ENCODE data around the gene PLOD2. TPM values are rescaled to one million over a fixed set of nuclear protein-coding genes. Genes with fewer than 3 reads are reported as not detected.
"Not testable (repeated sequence)": the region's sequence is repeated elsewhere in the genome, so short reads cannot be mapped to it uniquely, and the experiment has no call there.

Gene PLOD2
- total RNA-seq, 3 donors from 2014 or later (not counting 1 experiment from before 2014, with no cell fraction given) = 0.28 to 0.38 TPM; not detected in 1

- peaks cover 12 to 16% of the 10 kb centered on the region in 2 donors for H3K9me3 Mint-ChIP-seq
- DNase-seq (no peak), ATAC-seq (no peak)
- peaks cover 7% of the 10 kb centered on the region for H3K9me3 ChIP-seq (ENCODE audit: control insufficient read depth, insufficient read depth, low read length)
- H3K4me1 Mint-ChIP-seq = no peaks in the 10 kb centered on the region
- H3K27ac ChIP-seq (ENCODE audit: low read length) = no peak overlapping the region
- no peaks in the 10 kb centered on the region for H3K27me3 ChIP-seq (ENCODE audit: control insufficient read depth, insufficient read depth, low read length)
- intact Hi-C loops (cut with micrococcal nuclease) = no loop called here
- H3K4me3 Mint-ChIP-seq = no peak overlapping the region
- peaks cover 11% of the 10 kb centered on the region for H3K36me3 Mint-ChIP-seq
- no peak for TF ChIP-seq CTCF (IDR thresholded peaks at IDR 0.05)
- no peak overlapping the region for H3K27ac Mint-ChIP-seq
- 89% methylated on average over 1 of the region's 1 CpG for WGBS (ENCODE audit: insufficient coverage)
- H3K36me3 ChIP-seq (ENCODE audit: control insufficient read depth, insufficient read depth, low read length) = no peaks in the 10 kb centered on the region
- no peak overlapping the region for H3K4me3 ChIP-seq (ENCODE audit: low read length)
- H3K27me3 Mint-ChIP-seq (ENCODE audit: low read depth in 2 of 2) = no peaks in the 10 kb centered on the region
- no peaks in the 10 kb centered on the region for H3K4me1 ChIP-seq (ENCODE audit: control insufficient read depth, insufficient read depth, low read length)
Observed at GRCh38 chr3:146115619-146116018, 45.4 kb downstream of the PLOD2 start.

DNA sequence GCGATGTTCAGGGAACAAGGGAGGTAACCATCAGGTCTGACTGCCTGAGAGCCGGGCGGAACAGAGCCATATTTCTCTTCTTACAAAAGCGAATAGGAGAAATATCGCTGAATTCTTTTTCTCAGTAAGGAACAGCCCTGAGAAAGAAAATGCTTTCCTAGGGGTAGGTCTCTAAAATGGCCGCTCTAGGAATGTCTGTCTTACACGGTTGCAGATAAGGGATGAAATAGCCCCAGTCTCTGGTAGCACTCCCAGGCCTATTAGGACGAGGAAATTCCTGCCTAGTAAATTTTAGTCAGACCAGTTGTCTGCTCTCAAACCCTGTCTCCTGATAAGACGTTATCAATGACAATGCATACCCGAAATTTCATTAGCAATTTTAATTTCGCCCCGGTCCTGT, 47.2 kb downstream of the PLOD2 start:
- intact Hi-C loops (cut with micrococcal nuclease); ATAC-seq: not testable (repeated sequence)

GRCh38 chr3:146111337-146111736, 49.6 kb downstream of the PLOD2 start:
- peaks cover 14 to 23% of the 10 kb centered on the region in 2 donors for H3K9me3 Mint-ChIP-seq
- intact Hi-C loops (cut with micrococcal nuclease) = no loop called here

More for the DNA sequence above, 47.2 kb downstream of the PLOD2 start:
- H3K27ac ChIP-seq (ENCODE audit: low read length); H3K9me3 ChIP-seq (ENCODE audit: control insufficient read depth, insufficient read depth, low read length); H3K27me3 Mint-ChIP-seq (ENCODE audit: low read depth in 2 of 2); H3K36me3 ChIP-seq (ENCODE audit: control insufficient read depth, insufficient read depth, low read length); H3K4me1 Mint-ChIP-seq; H3K27ac Mint-ChIP-seq; H3K4me1 ChIP-seq (ENCODE audit: control insufficient read depth, insufficient read depth, low read length); H3K4me3 ChIP-seq (ENCODE audit: low read length); H3K4me3 Mint-ChIP-seq; H3K27me3 ChIP-seq (ENCODE audit: control insufficient read depth, insufficient read depth, low read length): not testable (repeated sequence)
- Mint-ChIP-seq H3K36me3 (peaks cover 11% of the 10 kb centered on the region), H3K9me3 (peaks cover 14 to 20% of the 10 kb centered on the region in 2 donors)
- peak in 1 of 2 donors; percentile 1 for DNase-seq
- 84% methylated on average over 12 of the region's 12 CpGs for WGBS (ENCODE audit: insufficient coverage)

GRCh38 chr3:146110161-146110560, 50.8 kb downstream of the PLOD2 start:
- H3K27ac Mint-ChIP-seq = no peak overlapping the region
- 89% methylated on average over 1 of the region's 1 CpG for WGBS (ENCODE audit: insufficient coverage)
- intact Hi-C loops (cut with micrococcal nuclease) = no loop called here
- Histone ChIP-seq H3K4me1 (ENCODE audit: control insufficient read depth, insufficient read depth, low read length) (no peaks in the 10 kb centered on the region), H3K27ac (ENCODE audit: low read length) (no peak overlapping the region), H3K4me3 (ENCODE audit: low read length) (no peak overlapping the region), H3K9me3 (ENCODE audit: control insufficient read depth, insufficient read depth, low read length) (peaks cover 7% of the 10 kb centered on the region), H3K27me3 (ENCODE audit: control insufficient read depth, insufficient read depth, low read length) (no peaks in the 10 kb centered on the region), H3K36me3 (ENCODE audit: control insufficient read depth, insufficient read depth, low read length) (no peaks in the 10 kb centered on the region)
- DNase-seq (no peak), ATAC-seq (no peak)
- H3K36me3 Mint-ChIP-seq = peaks cover 5% of the 10 kb centered on the region
- no peaks in the 10 kb centered on the region for H3K27me3 Mint-ChIP-seq (ENCODE audit: low read depth in 2 of 2)
- no peak overlapping the region for H3K4me3 Mint-ChIP-seq
- TF ChIP-seq CTCF (IDR thresholded peaks at IDR 0.05) = no peak
- H3K9me3 Mint-ChIP-seq = peaks cover 8 to 20% of the 10 kb centered on the region in 2 donors
- H3K4me1 Mint-ChIP-seq = no peaks in the 10 kb centered on the region

More at GRCh38 chr3:146111337-146111736, 49.6 kb downstream of the PLOD2 start:
- no peaks in the 10 kb centered on the region for H3K36me3 ChIP-seq (ENCODE audit: control insufficient read depth, insufficient read depth, low read length)
- Mint-ChIP-seq H3K4me3 (no peak overlapping the region), H3K27ac (no peak overlapping the region), H3K36me3 (peaks cover 11% of the 10 kb centered on the region), H3K4me1 (no peaks in the 10 kb centered on the region), H3K27me3 (ENCODE audit: low read depth in 2 of 2) (no peaks in the 10 kb centered on the region)
- DNase-seq (no peak), ATAC-seq (no peak)
- no peak for TF ChIP-seq CTCF (IDR thresholded peaks at IDR 0.05)
- H3K27me3 ChIP-seq (ENCODE audit: control insufficient read depth, insufficient read depth, low read length) = no peaks in the 10 kb centered on the region
- no peaks in the 10 kb centered on the region for H3K4me1 ChIP-seq (ENCODE audit: control insufficient read depth, insufficient read depth, low read length)
- no peak overlapping the region for H3K4me3 ChIP-seq (ENCODE audit: low read length)
- H3K9me3 ChIP-seq (ENCODE audit: control insufficient read depth, insufficient read depth, low read length) = peaks cover 7% of the 10 kb centered on the region
- no peak overlapping the region for H3K27ac ChIP-seq (ENCODE audit: low read length)

Measured in natural killer cell (primary cell).